CD4-positive, alpha-beta T cell treated with Interleukin-6 for 4 hours (primary cell): ENCODE measurements around the gene ATF6.
"Not testable (repeated sequence)": the region's sequence is repeated elsewhere in the genome, so short reads cannot be mapped to it uniquely, and the experiment has no call there.

ENCODE experiments used
- DNase-seq: peaks from one replicate; pipeline ENCODE4 v3.0.0-alpha.2; 2020; ENCODE audit warnings: mixed read lengths

ATF6 gene

DNA sequence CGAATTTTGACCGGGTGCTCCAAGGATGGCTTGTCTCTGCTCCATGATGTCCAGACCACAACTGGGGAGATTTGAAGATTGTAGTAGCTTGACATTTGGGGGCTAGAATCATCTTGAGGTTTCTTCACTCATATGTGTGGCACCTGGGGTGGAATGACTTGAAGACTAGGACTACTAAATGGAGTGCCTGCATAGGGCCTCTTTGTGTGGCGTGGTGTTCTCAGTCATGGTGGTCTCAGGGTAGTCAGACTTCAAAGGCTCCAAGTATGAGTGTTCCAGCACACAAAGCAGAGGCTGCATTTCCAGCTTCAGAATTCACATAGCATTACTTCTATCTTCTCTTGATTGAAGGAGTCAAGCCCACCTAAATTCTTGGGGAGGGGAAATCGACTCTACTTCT lies 16.8 kb downstream of the ATF6 start:
- no peak for DNase-seq

DNA sequence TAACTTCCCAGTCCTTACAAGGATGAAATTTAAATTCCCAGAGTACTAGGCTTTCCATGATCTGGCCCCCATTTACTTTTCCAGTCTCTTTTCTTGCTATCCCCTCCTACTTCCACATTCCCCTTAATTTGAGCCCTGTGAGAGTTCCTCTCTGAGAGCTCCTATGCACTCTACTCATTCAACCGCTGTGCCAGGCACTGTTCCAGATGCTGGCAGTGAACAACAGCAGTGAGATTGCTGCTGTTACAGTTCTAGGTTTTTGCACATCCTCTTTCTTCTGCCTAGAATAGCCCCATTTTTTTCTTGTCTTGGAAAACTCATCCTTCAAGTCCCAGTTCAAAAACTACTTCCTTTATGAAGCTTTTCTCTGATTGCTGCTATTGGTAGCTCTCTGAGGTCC lies 18.8 kb downstream of the ATF6 start:
- DNase-seq = no peak

- no peak for DNase-seq
Measured at GRCh38 chr1:161787355-161787754, 21.2 kb downstream of the ATF6 start.

DNA sequence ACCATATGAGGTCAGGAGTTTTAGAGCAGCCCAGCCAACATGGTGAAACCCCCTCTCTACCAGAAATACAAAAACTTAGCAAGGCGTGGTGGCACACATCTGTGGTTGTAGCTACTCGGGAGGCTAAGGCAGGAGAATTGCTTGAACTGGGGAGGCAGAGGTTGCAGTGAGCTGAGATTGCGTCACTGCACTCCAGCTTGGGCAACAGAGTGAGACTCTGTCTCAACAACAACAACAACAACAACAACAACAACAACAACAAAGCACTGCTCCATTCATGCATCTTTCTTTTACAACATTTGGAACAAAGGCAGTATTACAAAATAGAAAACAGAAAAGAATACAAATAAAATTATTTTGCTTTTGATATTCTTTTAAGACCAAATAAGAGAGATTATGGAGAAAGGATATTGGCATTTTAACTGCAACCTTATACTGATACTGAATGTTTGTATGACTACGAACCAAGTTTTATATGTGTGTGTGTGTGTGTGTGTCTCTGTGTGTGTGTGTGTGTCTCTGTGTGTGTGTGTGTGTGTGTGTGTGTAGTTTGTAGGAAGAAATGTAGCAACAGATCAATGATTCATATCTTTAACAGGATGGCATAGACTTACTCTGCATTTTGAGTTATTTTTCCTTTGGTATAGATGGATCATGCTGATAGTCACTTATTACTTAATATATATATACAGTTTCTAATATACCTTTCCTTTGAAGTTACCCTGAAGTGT lies 24.6 kb downstream of the ATF6 start:
- DNase-seq = no peak

GRCh38 chr1:161791904-161792655 lies 26.0 kb downstream of the ATF6 start:
- no peak for DNase-seq

DNA sequence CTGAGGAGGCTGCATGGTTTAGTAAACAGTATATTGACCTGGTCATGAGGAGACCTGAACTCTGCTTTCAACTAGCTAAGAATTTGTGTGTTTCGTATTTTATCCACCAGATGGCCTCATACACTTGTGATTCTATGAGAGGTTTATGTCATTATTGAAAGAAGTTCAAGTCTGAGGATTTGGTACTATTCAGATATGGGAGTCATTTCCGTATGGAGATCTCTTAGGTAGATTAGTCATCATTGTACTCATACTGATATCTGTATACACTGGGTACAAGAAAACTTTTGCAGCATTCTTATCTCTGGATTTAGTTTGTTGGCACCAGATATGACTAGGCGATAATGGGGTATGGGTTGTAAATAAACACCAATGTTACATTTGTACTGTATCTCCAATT lies 26.6 kb downstream of the ATF6 start:
- no peak for DNase-seq

GRCh38 chr1:161799792-161800191 lies 33.7 kb downstream of the ATF6 start:
- no peak for DNase-seq

DNA sequence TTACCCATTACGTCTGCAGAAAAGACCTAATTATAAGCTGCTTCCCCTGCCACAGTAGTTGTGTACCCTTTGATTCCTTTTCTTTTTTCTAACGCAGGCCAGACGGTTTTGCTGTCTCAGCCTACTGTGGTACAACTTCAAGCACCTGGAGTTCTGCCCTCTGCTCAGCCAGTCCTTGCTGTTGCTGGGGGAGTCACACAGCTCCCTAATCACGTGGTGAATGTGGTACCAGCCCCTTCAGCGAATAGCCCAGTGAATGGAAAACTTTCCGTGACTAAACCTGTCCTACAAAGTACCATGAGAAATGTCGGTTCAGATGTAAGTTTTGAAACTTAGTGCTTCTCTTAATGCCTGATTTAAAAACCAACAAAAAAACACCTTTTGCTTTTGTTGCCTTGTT lies 35.8 kb downstream of the ATF6 start:
- no peak for DNase-seq

- no peak for DNase-seq
Measured at GRCh38 chr1:161803181-161803580, 37.1 kb downstream of the ATF6 start.

DNA sequence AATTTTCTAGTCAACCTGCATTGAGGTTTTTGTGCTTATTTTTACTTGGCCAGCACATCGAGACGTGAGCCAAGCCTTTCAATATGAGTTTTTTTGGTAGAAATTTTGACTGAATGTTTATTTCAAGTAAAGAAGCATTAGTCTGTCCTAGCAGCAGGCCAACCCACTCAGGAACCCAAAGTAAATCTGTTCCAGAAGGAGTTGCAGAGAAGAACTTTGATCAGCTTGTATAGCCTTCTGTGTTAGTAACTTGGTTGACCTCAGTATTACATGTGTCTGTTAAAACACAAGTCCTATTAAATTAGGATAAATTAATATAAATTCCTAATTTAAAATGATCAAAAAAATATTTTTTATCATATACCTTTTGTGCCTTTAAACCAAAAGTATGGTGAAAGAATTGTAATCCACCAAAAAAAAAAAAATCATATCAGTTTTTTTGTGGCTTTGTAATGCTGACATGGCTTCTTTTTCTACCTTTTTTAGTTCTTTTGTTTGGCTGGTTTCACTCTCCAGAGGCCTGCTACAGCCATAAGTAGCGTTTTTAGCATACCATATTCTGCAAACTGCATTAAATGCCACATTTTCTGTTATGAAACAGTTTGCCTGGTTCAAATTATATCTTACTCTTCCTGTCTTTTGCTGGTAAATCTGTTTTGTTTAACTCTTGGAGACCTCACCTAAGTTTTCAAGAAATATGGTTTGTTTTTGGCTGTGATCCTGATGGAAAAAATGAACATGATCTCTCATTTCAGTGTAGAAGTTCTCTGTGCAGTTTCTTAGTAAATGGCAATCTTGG lies 39.5 kb downstream of the ATF6 start:
- DNase-seq = no peak

- not testable (repeated sequence) for DNase-seq
Measured at GRCh38 chr1:161809202-161809601, 43.1 kb downstream of the ATF6 start.

DNA sequence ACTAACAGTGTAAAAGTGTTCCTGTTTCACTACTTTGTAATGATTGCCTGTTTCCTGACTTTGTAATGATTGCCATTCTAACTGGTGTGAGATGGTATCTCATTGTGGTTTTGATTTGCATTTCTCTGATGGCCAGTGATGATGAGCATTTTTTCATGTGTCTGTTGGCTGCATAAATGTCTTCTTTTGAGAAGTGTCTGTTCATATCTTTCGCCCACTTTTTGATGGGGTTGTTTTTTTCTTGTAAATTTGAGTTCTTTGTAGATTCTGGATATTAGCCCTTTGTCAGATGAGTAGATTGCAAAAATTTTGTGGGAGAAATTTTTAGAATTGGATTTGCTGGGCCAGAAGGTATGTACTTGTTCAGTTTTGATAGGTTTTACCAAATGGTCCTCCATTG lies 43.5 kb downstream of the ATF6 start:
- not testable (repeated sequence) for DNase-seq

DNA sequence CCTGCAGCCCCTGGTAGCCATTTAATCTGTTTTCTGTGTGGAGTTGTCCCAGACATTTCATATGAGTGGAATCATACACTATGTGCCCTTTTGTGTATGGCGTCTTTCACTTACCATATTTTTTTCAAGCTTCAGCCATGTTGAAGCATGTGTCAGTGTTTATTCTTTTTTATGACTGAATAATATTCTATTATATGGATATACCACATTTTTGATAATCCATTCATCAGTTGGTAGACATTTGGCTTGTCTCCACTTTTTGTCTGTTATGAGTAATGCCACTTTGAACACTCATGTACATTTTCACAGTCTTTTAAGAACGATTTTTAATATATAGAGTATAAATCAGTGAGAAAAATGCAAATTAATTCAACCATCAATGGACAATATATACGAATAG lies 44.7 kb downstream of the ATF6 start:
- DNase-seq = no peak

DNA sequence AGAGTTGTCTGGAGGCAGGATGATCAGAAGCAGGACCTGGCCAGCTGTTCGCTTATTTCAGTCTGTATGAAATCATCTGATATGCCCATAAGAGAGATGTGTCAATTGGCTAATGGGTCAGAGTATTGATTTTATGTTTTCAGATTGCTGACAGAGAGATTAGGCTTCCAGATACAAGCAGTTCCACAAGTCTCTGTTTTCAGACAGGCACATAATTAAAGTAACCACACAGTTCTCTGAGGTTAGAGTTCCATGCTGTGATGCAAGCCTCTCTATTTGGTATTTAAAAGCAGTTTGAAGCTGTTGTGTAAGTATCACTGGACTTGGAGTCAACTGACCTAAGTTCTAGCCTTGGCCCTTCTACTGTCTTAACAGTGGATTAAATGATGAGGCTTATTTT lies 50.1 kb downstream of the ATF6 start:
- no peak for DNase-seq

- DNase-seq = no peak
Measured at GRCh38 chr1:161817176-161817730, 51.1 kb downstream of the ATF6 start.

GRCh38 chr1:161820914-161821313 lies 54.8 kb downstream of the ATF6 start:
- no peak for DNase-seq

DNA sequence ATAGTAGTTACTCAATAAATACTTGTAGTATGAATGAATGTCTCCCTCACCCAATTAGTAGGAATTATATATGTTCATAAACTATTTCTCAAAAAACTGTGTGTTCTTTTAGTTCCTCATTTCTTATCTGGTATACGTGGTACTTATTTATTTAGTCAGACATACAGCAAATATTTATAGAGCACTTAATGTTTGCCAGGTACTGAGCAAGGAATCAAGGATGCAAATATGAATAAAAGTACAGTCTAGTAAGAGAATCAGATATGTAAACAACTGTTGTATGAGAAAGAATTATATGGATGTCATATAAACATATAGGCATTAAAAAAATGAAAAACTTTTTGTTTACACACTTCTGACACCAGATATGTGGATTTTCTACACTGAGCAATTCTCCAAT lies 58.5 kb downstream of the ATF6 start:
- DNase-seq = no peak

DNA sequence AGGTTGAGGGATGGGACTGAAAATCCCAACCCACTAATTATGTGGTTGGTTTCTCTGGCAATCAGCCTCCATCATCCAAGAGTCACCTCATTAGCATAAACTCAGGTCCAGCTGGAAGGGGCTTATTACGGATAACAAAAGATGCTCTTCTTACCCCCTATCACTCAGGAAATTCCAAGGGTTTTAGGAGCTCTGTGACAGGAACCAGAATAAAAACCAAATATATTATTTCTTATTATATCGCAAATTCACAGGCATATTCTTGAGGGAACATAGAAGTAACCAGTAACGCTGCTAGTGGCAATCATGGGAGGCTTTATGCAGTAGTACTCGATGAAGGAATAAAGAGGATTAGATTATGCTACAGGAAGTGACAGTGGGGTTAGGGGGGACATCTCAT lies 59.7 kb downstream of the ATF6 start:
- no peak for DNase-seq

GRCh38 chr1:161826478-161826877 lies 60.4 kb downstream of the ATF6 start:
- DNase-seq = no peak

DNA sequence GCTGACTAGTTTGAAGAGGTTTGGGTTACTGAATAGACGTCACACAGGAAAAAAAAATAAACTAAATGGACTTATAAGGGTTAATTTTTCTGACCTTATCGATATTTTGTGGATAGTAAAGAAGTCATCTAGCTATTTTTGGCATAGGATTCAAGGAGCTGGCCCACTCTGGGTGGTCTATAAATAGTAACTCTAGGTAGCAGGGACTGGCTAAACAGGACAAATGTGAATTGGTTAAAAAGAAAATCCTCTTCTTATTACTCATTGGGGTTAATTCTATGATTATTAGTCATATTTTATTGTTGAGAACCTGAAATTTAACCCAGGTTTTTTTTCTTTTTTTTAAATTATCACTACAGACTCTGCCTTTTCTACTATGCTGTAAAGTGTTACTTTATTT lies 61.7 kb downstream of the ATF6 start:
- no peak for DNase-seq

GRCh38 chr1:161832299-161832907 lies 66.3 kb downstream of the ATF6 start:
- DNase-seq = not testable (repeated sequence)

DNA sequence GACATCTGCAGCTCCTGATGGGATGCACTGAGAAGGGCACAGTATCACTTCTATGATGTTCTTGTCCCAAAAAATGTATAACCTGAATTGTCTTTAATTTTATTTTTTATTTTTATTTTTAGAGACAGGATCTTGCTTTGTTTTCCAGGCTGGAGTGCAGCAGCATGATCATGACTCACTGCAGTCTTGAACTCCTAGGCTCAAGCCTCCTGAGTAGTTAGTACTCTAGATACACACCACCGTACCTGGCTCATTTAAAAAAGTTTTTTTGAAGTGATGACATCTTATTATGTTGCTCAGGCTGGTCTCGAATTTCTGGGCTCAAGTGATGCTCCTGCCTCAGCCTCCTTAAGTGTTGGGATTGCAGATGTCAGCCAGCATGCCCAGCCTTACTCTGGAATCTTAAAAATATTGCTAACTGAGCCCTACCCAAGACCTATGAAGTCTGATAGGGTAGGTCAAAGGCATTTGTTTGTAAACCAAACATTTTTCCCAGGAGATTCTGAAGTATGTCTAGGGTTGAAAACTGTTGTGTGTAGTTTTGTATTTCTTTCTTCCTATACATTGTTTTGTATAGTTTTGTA lies 68.9 kb downstream of the ATF6 start:
- DNase-seq = no peak

DNA sequence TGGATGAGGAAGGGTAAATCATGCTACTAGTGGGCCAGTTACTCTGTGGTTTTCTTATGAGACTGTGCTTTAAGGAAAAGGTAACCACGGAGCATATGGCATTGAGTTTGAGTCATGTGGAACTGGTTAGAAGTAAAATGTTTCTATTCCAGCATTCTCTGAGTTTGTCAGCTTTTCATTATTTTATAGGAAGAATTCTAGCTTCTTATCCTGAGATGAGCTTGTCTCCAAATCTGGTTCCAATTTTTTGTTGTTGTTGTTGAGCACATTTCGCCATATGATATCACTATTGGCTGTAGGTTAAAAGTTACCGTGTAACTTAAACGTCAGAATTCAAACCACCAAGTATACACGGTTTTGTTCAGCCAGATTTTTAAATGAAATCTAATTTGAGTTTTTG lies 69.9 kb downstream of the ATF6 start:
- DNase-seq = no peak
